Measurements from ENCODE around the gene ATF7IP.

Gene ATF7IP

GRCh38 chr12:14422516-14423230 is 57.2 kb downstream of the ATF7IP start:
- DNase-seq = no peak

GRCh38 chr12:14424545-14424944 is 59.1 kb downstream of the ATF7IP start:
- DNase-seq = no peak

DNA sequence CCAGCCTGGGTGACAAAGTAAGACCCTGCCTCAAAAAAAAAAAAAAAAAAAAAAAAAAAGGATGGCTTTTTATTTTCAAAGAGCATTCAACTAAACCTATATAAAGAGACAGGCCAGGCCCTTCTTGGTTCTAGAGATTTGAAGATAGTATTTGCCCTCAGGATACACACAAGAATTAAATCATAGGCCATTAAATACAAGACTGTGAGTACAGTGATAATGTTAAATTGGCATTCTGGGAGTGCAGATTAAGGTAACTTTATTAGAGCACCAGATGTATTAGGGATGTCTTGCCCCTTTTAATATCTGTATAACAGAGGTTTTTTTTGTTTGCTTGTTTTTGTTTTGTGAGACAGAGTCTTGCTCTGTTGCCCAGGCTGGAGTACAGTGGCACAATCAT is 61.3 kb downstream of the ATF7IP start:
- DNase-seq = no peak

- DNase-seq = no peak
These were observed 62.4 kb downstream of the ATF7IP start for GRCh38 chr12:14427929-14428328.

DNA sequence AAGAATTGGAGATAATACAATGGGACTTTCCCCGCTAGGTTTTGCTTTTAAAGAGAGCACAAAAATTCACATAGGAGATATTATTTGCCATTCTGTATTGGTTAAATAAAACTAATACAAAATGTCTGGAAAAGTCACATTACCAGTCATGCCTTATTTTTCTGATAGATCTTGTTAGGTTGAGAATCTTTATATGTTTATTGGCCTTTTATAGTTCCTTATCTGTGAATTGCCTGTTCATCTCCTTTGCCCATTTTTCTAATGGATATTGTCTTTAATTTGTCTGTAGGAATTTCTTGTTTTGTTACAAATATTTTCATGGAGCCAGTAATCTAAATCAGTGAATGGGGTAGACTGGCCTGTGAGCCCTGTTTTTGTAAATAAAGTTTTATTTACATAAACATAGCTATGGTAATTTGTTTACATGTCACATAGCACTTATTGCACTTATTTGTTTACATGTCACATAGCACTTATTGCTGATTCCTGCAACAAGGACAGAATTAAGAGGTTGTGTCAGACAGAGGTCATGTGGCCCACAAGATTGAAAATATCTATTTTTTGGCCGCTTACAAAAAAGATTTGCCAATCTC is 65.0 kb downstream of the ATF7IP start:
- no peak for DNase-seq

DNA sequence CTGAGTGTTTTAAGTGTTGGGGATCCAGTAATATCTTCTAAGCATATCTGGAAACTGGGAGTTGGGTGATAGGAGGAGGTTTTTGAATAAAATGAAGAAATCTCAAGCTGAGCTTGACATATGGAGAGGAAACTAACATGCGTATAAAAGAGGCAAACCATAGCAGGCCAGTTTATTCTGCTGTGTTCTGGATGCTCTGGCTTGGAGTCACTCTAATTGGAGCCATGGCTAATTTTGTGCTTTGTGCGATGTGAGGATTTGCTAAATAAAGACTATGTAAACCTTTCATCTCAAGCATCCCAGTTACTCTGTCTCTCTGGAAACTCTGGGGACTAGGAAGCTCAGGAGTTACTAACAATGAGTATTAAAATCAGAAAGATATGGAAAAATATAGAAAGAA is 66.5 kb downstream of the ATF7IP start:
- no peak for DNase-seq

- no peak for DNase-seq
These were observed 70.1 kb downstream of the ATF7IP start for GRCh38 chr12:14435627-14436026.

GRCh38 chr12:14442221-14442881 is 76.9 kb downstream of the ATF7IP start:
- DNase-seq = no peak

GRCh38 chr12:14443531-14443930 is 78.0 kb downstream of the ATF7IP start:
- no peak for DNase-seq

- DNase-seq = no peak
These were observed 85.0 kb downstream of the ATF7IP start for GRCh38 chr12:14450479-14450878.

DNA sequence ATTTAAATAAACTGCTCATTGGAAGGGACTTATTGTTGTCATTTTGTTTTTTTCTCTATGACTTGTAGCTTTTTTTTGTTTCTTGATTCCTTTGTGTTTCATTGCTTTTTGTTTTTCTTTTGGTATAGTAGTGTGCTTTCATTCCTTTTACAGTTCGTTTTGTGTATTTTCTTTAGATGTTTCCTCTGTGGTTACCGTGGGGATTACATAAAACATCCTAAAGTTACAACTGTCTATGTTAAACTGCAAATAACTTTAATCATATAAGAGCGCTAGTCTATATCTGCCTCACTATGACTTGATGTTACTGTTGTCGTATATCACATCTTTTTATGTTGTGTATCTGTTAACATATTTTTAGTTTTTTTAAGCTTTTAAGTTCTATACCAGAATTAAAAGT is 86.9 kb downstream of the ATF7IP start:
- DNase-seq = no peak

GRCh38 chr12:14452865-14453264 is 87.4 kb downstream of the ATF7IP start:
- DNase-seq = no peak

- peak; percentile 36 for DNase-seq
These were observed 88.8 kb downstream of the ATF7IP start for GRCh38 chr12:14454098-14454907.

- DNase-seq = no peak
These were observed 94.8 kb downstream of the ATF7IP start for GRCh38 chr12:14460212-14460841.

- no peak for DNase-seq
These were observed 106.0 kb downstream of the ATF7IP start for GRCh38 chr12:14471497-14471896.

DNA sequence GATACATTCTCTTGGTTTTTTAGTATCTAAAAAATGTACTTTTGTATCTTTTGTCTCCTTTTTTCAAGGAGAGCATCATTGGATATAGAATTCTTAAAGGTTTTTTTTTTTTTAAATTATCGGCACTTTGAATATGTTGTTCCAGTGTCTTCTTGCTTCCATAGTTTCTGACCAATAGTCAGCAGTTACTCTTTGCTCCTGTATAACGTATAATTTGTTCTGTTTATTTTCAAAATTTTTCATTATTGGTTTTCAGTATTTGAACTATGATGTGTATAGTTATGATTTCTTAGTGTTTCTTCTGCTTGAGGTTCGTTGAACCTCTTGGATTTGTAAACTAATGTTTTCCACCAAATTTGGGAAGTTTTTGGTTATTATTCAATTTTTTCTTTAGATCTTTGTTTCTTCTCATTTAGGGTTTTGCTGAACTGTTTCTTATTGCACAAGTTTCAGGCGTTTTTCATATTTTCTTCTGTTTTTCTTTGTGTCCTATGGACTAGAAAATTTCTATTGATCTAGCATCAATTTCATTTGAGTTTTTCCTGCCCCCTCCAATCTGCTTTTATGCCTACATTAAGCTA is 108.3 kb downstream of the ATF7IP start:
- no peak for DNase-seq

- DNase-seq = no peak
These were observed 113.5 kb downstream of the ATF7IP start for GRCh38 chr12:14479004-14479403.

DNA sequence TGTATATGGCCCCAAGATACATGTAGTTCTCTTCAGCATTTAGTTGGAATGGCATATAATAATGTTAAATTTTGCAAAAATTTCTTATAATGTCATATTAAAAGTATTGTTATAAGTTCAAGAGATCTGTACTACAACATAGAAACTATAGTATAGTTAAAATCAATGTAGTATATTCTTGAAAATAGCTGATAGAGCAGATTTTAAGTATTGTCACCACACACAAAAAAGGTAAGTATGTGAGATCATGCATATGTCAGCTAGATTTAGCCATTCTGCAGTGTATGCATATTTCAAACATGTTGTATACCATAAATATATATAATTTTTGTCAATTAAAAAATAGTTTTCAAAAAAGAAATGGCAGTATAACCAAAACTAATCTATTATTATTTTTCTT is 115.7 kb downstream of the ATF7IP start:
- no peak for DNase-seq

DNA sequence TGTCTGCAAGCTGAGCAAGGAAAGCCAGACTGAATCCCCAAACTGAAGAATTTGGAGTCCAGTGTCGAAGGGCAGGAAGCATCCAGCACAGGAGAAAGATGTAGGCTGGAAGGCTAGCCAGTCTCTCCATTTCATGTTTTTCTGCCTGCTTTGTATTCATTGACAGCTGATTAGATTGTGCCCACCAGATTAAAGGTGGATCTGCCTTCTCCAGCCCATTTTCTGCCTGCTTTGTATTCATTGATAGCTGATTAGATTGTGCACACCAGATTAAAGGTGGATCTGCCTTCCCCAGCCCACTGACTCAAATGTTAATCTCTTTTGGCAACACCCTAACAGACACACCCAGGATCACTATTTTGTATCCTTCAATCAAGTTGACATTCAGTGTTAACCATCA is 116.9 kb downstream of the ATF7IP start:
- no peak for DNase-seq

GRCh38 chr12:14482886-14483285 is 117.4 kb downstream of the ATF7IP start:
- DNase-seq = no peak

- DNase-seq = no peak
These were observed 129.8 kb downstream of the ATF7IP start for GRCh38 chr12:14495326-14495725.

Data from stimulated activated CD4-positive, alpha-beta T cell treated with anti-CD3 and anti-CD28 coated beads, Interleukin-4, amount 100 ng/mL, for 24 hours (primary cell).